Thymus (tissue), 14 donors: ENCODE results near the gene HARS1. TPM values are rescaled to one million over a fixed set of nuclear protein-coding genes. Genes with fewer than 3 reads are reported as not detected.
"Not testable (repeated sequence)": the region's sequence is repeated elsewhere in the genome, so short reads cannot be mapped to it uniquely, and the experiment has no call there.

Source experiments
- DNase-seq, 9 donors: peaks; one replicate each; pipeline ENCODE4 v3.0.0-alpha.2; 2013; ENCODE audit warnings: low spot score in 9 of 9, low read depth in 6 of 9, missing footprints in 1 of 9
- H3K27ac ChIP-seq, 2 donors: one replicate each; pipeline ENCODE4 v1.5.1; 2013; ENCODE audit warnings: control low read depth in 1 of 2, low read depth in 1 of 2, low read length in 1 of 2, mild to moderate bottlenecking in 1 of 2, moderate library complexity in 1 of 2
- H3K27me3 ChIP-seq, 2 donors: one replicate each; pipeline ENCODE4 v1.5.1; 2013; ENCODE audit warnings: low read length in 1 of 2; ENCODE audit not compliant: control insufficient read depth in 2 of 2, insufficient read depth in 1 of 2
- H3K36me3 ChIP-seq, 2 donors: one replicate each; pipeline ENCODE4 v1.5.1; 2013; ENCODE audit warnings: low read length in 1 of 2, mild to moderate bottlenecking in 1 of 2, moderate library complexity in 1 of 2; ENCODE audit not compliant: control insufficient read depth in 2 of 2, insufficient read depth in 2 of 2
- H3K4me1 ChIP-seq, 2 donors: one replicate each; pipeline ENCODE4 v1.5.1; 2013; ENCODE audit warnings: low read length in 2 of 2; ENCODE audit not compliant: control insufficient read depth in 2 of 2, insufficient read depth in 2 of 2
- H3K4me3 ChIP-seq, 2 donors: one replicate each; pipeline ENCODE4 v1.5.1; 2013; ENCODE audit warnings: low read length in 2 of 2, control low read depth in 1 of 2, mild to moderate bottlenecking in 1 of 2
- H3K9me3 ChIP-seq, 2 donors: one replicate each; pipeline ENCODE4 v1.5.1; 2013; ENCODE audit warnings: low read length in 1 of 2, mild to moderate bottlenecking in 1 of 2; ENCODE audit not compliant: control insufficient read depth in 2 of 2, insufficient read depth in 1 of 2
- WGBS: extraction: QIAGEN DNeasy Blood & Tissue Kit; methylation state at CpG from one replicate; pipeline ENCODE4 v1.1.7; 2013; 5-methylcytosine and 5-hydroxymethylcytosine counted together
- long read RNA-seq, 10 donors: transcript quantifications; one replicate each; lab custom pipeline, GENCODE V29; 2026
- polyA plus RNA-seq: library from polyadenylated mRNA; stranded (reverse); fragments of 200-250 nt; gene quantifications from one replicate; pipeline ENCODE4 v1.2.3, GENCODE V29; 2013
- total RNA-seq: library from RNA; stranded (reverse); fragments of 120-200 nt; gene quantifications from one replicate; pipeline ENCODE4 v1.2.4, GENCODE V29; 2013
- donor health status: healthy.

HARS1 gene
- total RNA-seq (45.4 TPM), polyA plus RNA-seq (58.8 TPM)
- long read RNA-seq, donor 1, partial matches to known transcripts: 0 of 2 reads
- long read RNA-seq, donor 1, other reads (novel, unspliced or antisense): 0 of 2 reads
- long read RNA-seq, donor 2: 0 reads
- long read RNA-seq, donor 3, transcript HARS-215 (13 exons, 1,945 nt): major isoform, 13 of 308 reads
- long read RNA-seq, donor 3, transcript HARS-211 (3 exons, 619 nt): minor isoform, 5 of 308 reads
- long read RNA-seq, donor 3, partial matches to known transcripts: 247 of 308 reads
- long read RNA-seq, donor 3, other reads (novel, unspliced or antisense): 42 of 308 reads
- long read RNA-seq, donor 4, transcript HARS-215 (13 exons, 1,945 nt): major isoform, 8 of 21 reads
- long read RNA-seq, donor 4, partial matches to known transcripts: 11 of 21 reads
- long read RNA-seq, donor 4, other reads (novel, unspliced or antisense): 0 of 21 reads
- long read RNA-seq, donor 5, transcript HARS-211 (3 exons, 619 nt): minor isoform, 6 of 882 reads
- long read RNA-seq, donor 5, transcript HARS-215 (13 exons, 1,945 nt): major isoform, 26 of 882 reads
- long read RNA-seq, donor 5, transcript HARS-206 (3 exons, 631 nt): minor isoform, 5 of 882 reads
- long read RNA-seq, donor 5, partial matches to known transcripts: 769 of 882 reads
- long read RNA-seq, donor 5, other reads (novel, unspliced or antisense): 74 of 882 reads
- long read RNA-seq, donor 6, transcript HARS-215 (13 exons, 1,945 nt): major isoform, 14 of 37 reads
- long read RNA-seq, donor 6, partial matches to known transcripts: 22 of 37 reads
- long read RNA-seq, donor 6, other reads (novel, unspliced or antisense): 0 of 37 reads
- long read RNA-seq, donor 7, transcript HARS-215 (13 exons, 1,945 nt): major isoform, 12 of 25 reads
- long read RNA-seq, donor 7, partial matches to known transcripts: 11 of 25 reads
- long read RNA-seq, donor 7, other reads (novel, unspliced or antisense): 0 of 25 reads
- long read RNA-seq, donor 8, transcript HARS-215 (13 exons, 1,945 nt): major isoform, 6 of 13 reads
- long read RNA-seq, donor 8, partial matches to known transcripts: 6 of 13 reads
- long read RNA-seq, donor 8, other reads (novel, unspliced or antisense): 0 of 13 reads
- long read RNA-seq, donor 9, transcript HARS-215 (13 exons, 1,945 nt): major isoform, 9 of 88 reads
- long read RNA-seq, donor 9, partial matches to known transcripts: 50 of 88 reads
- long read RNA-seq, donor 9, other reads (novel, unspliced or antisense): 25 of 88 reads
- long read RNA-seq, donor 10, transcript HARS-215 (13 exons, 1,945 nt): major isoform, 8 of 139 reads
- long read RNA-seq, donor 10, partial matches to known transcripts: 103 of 139 reads
- long read RNA-seq, donor 10, other reads (novel, unspliced or antisense): 25 of 139 reads

GRCh38 chr5:140690941-140691924, at the start of gene HARS1, which contains the start of gene HARS2:
HARS1 (minus strand) TSS chr5:140691370; CDS start chr5:140691304, 66 bp downstream.
HARS2 (plus strand) TSS chr5:140691455; CDS start chr5:140691649, 194 bp downstream.
- Histone ChIP-seq H3K4me3 (peak within 1 kb of the TSS; percentile 96 to 97), H3K9me3 (no peaks in the 10 kb centered on the region), H3K36me3 (peaks cover 39 to 47% of the 10 kb centered on the region in 2 donors), H3K4me1 (peaks cover 6 to 8% of the 10 kb centered on the region in 2 donors), H3K27me3 (no peaks in the 10 kb centered on the region), H3K27ac (peak within 1 kb of the TSS; percentile 84 to 90)
- DNase-seq: peak in 8 of 9 donors; percentile 69 to 89 (median 74)
- under 1% methylated on average over 61 of the region's 61 CpGs for WGBS

GRCh38 chr5:140737486-140737885, 46.3 kb upstream of the HARS1 start:
- no peaks in the 10 kb centered on the region for H3K27me3 ChIP-seq
- H3K27ac ChIP-seq: no peak overlapping the region
- no peak overlapping the region for H3K4me3 ChIP-seq
- no peaks in the 10 kb centered on the region for H3K4me1 ChIP-seq
- DNase-seq: no peak
- 84% methylated on average over 1 of the region's 1 CpG for WGBS
- H3K36me3 ChIP-seq: no peaks in the 10 kb centered on the region
- no peaks in the 10 kb centered on the region for H3K9me3 ChIP-seq

- no peaks in the 10 kb centered on the region for H3K36me3 ChIP-seq
- no peak overlapping the region for H3K4me3 ChIP-seq
- no peaks in the 10 kb centered on the region for H3K4me1 ChIP-seq
- WGBS: 69% methylated on average over 7 of the region's 7 CpGs
- H3K27me3 ChIP-seq: no peaks in the 10 kb centered on the region
- no peak for DNase-seq
- H3K27ac ChIP-seq: no peak overlapping the region
- H3K9me3 ChIP-seq: no peaks in the 10 kb centered on the region
These were observed 43.2 kb upstream of the HARS1 start for GRCh38 chr5:140734354-140734753.

GRCh38 chr5:140733098-140733497, 41.9 kb upstream of the HARS1 start:
- WGBS: 75% methylated on average over 4 of the region's 4 CpGs
- H3K4me3 ChIP-seq: no peak overlapping the region
- no peak for DNase-seq
- no peak overlapping the region for H3K27ac ChIP-seq
- H3K4me1 ChIP-seq: no peaks in the 10 kb centered on the region
- H3K36me3 ChIP-seq: no peaks in the 10 kb centered on the region
- H3K9me3 ChIP-seq: no peaks in the 10 kb centered on the region
- H3K27me3 ChIP-seq: no peaks in the 10 kb centered on the region

- Histone ChIP-seq H3K9me3 (no peaks in the 10 kb centered on the region), H3K36me3 (no peaks in the 10 kb centered on the region), H3K27ac (no peak overlapping the region), H3K27me3 (peaks cover 0 to 25% of the 10 kb centered on the region in 2 donors), H3K4me1 (no peaks in the 10 kb centered on the region), H3K4me3 (peak overlapping the region in 1 of 2 donors; percentile 4)
- 21% methylated on average over 23 of the region's 23 CpGs for WGBS
- DNase-seq: peak in 5 of 9 donors; percentile 1 to 52 (median 10)
These were observed 34.8 kb upstream of the HARS1 start for GRCh38 chr5:140725799-140726471.

- not testable (repeated sequence) for H3K27ac ChIP-seq, H3K9me3 ChIP-seq, H3K36me3 ChIP-seq, H3K4me3 ChIP-seq, DNase-seq, H3K4me1 ChIP-seq
- WGBS: 91% methylated on average over 5 of the region's 5 CpGs
- H3K27me3 ChIP-seq: peaks cover 0 to 20% of the 10 kb centered on the region in 2 donors
These were observed 30.2 kb upstream of the HARS1 start for GRCh38 chr5:140721395-140721794.

- peaks cover 0 to 15% of the 10 kb centered on the region in 2 donors for H3K27me3 ChIP-seq
- not testable (repeated sequence) for DNase-seq, H3K4me1 ChIP-seq, H3K9me3 ChIP-seq, H3K27ac ChIP-seq, H3K4me3 ChIP-seq, H3K36me3 ChIP-seq
- 65% methylated on average over 6 of the region's 6 CpGs for WGBS
These were observed 29.6 kb upstream of the HARS1 start for GRCh38 chr5:140720738-140721137.
